Skin epidermis (tissue), 12 donors: Measurements from ENCODE around the gene SLC6A17.

Experiments used
- H3K27ac ChIP-seq, 21 experiments: fragments of 200-600 bp; sonication (generic) in 11 of 21; one replicate each; pipeline ENCODE4 v1.5.0; 2020; ENCODE audit warnings: mild to moderate bottlenecking in 3 of 21, inconsistent platforms in 2 of 21, moderate library complexity in 2 of 21
- H3K4me3 ChIP-seq, 7 experiments: fragments of 200-600 bp; sonication (generic) in 2 of 7; one replicate each; pipeline ENCODE4 v1.5.0; 2020; ENCODE audit warnings: inconsistent platforms in 2 of 7, mild to moderate bottlenecking in 2 of 7, moderate library complexity in 1 of 7

The SLC6A17 gene

DNA sequence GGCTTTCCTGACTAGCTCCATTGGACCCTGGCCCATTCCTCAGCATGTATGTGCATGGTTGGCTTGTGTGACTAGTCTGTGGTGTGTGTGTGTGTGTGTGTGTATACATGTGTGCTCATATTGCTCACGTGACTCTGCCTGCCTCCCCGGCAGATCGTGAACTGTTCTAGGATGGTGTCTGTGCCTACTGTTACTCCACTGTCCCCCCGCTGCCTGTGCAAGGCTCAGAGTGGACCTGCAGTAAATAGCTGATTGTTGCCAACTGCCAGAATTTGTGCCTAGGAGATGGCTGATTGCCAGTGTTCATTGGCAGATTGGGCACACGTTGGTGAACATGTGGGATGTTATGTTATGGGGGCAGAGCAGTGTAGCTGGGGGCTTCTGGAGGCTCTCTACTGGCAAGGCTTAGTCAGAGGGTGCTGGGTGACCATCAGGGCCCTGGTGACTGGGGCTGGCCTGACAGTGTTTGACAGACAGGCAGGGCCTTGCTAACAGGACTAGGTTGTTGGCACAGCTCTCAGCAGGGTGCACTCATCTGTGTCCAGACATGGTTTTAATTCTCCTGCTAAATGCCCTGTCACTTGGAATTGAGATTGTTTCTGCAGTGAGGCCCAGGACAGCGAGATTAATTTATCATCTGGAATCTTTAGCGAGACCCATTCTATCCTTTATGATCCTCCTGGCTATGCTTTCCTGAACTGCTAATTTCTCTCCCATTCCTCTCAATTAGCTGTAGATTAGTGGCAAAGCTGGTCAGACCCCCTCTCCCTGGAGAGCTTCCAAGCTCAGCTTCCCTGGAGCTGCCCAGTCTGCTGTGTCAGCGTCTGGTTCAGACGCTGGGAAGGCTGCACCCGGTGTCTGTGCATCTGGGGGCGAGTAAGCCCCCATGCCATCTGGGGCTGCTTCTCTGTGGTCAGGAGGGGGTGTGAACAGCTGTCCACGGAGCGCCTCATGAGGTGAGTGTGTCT, 20.8 kb downstream of the SLC6A17 start:
- Histone ChIP-seq H3K4me3 (no peak overlapping the region), H3K27ac (no peak overlapping the region)

DNA sequence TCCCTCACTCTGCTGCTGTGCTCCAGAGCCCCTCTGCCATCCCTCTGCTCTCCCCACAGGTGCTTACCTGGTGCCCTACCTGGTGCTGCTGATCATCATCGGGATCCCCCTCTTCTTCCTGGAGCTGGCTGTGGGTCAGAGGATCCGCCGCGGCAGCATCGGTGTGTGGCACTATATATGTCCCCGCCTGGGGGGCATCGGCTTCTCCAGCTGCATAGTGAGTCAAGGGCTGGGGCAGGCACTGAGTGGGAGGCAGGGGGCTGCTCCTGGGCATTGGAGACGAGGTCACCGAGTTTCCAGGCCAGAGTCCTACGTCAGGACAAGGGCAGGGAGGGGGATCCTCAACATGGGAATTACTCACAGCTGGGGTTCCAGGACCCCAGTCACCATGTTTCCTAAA, 21.7 kb downstream of the SLC6A17 start:
- H3K27ac ChIP-seq = no peak overlapping the region
- no peak overlapping the region for H3K4me3 ChIP-seq

DNA sequence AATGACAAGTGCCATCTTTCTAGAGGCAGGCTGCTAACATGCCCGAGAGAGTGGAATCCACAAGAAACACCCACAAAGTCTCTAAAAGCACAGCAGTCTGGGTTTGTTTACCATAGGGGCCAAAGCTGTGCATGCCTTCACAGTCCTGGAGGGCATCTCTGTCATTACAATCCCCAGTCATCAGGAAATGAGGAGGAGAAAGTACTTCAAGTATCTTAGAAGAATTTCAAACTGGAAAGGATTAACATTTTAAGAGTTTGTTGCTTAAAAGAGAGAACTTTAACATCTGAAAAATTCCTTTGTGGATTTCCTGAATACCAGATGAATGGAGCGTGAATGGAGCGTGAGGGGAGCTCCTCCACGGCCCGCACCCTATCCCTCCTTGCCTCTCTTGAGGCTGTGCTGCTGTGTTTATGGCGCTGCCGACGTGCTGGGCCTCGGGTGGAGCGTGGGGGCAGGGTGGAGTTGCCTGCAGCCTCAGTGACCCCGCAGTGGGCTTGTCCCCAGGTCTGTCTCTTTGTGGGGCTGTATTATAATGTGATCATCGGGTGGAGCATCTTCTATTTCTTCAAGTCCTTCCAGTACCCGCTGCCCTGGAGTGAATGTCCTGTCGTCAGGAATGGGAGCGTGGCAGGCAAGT, 23.3 kb downstream of the SLC6A17 start:
- Histone ChIP-seq H3K4me3 (no peak overlapping the region), H3K27ac (no peak overlapping the region)

DNA sequence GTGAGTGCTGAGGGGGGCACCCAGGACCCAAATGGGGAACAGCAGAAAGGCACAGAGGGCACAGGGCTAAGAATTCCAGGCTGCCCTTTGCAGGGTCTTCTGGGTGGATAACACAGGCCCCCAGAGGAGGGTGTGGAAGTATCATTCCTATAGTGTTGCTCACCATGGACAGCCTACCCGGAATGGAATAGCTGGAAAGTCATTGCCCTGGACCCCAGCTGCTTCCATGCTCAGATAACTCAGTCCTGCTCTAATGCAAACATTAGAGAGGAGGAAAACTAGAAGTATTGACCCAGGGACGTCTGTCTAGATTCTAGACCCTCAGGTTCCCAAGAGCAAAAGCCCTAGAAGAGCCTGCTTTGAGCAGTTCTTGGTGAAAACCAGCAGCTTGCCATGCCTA, 24.7 kb downstream of the SLC6A17 start:
- Histone ChIP-seq H3K4me3 (no peak overlapping the region), H3K27ac (no peak overlapping the region)

DNA sequence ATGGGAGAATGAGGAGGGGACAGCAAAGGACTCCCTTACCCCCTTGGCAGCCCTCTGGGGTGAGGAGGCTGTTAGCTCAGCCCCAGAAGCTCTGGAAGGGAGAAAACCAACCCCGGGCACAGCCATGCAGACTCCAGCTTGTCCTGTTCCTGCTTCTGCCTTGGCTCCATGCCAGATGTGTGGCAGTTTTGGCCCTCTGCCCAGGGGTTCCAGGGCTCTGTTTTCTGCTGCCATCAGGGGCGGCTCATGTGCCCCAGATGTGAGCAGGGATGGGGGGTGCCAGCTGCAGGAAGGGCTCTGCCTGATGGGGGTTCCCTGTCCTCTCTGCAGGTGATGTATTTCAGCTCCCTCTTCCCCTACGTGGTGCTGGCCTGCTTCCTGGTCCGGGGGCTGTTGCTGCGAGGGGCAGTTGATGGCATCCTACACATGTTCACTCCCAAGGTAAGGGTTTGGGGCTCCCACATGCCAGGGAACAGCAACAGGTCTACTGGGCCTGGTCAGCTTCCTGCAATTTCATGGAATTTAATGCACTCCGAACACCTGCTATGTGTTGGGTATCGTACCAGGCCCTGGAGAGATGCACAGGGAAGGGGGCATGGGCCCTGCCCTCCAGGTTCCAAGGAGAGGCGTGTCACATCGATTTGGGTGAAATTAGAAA, 26.1 kb downstream of the SLC6A17 start:
- Histone ChIP-seq H3K27ac (no peak overlapping the region), H3K4me3 (no peak overlapping the region)

DNA sequence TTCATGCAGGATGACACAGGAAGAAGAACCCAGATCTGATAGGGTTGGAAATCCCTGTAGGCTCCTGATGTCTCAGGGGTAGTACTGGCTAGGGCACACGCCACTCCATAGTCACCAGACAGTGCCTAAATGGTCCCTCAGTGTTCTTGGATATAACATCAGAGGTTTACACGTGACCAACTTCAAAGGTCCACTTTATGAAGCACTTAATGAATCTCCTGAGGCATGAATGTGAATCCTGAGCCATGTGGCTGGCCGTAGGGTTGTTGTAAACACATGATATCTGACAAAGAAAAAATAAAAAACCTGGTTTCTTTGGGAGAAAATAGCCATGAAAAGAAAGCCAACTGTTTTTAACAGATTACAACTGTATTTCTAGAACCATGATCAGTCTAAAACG, 27.5 kb downstream of the SLC6A17 start:
- H3K27ac ChIP-seq = no peak overlapping the region
- no peak overlapping the region for H3K4me3 ChIP-seq

DNA sequence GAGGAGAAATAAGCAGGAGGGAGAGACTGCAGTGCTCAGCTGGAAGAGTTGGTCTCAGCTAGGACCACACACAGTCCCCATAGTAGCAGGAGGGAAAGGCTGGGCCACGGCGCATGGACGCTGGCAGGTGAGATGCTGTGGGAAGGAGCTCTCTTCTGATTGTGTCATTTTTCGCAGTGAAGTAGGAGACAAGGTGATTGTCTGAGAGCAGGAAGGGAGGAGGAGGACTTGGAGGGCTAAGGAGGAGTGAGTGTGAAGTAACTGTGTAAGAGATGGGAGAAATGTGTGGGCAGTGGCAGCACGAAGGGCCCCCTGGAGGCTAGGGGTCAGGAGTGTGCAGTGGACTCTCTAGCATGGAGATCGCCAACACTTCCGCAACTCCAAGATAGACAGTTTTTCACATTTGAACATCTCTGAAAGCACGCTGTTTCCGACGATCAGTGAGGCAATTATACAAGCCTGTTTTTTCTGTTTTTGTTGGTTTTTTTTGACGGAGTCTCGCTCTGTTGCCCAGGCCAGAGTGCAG, 33.4 kb downstream of the SLC6A17 start:
- no peak overlapping the region for H3K27ac ChIP-seq
- no peak overlapping the region for H3K4me3 ChIP-seq

DNA sequence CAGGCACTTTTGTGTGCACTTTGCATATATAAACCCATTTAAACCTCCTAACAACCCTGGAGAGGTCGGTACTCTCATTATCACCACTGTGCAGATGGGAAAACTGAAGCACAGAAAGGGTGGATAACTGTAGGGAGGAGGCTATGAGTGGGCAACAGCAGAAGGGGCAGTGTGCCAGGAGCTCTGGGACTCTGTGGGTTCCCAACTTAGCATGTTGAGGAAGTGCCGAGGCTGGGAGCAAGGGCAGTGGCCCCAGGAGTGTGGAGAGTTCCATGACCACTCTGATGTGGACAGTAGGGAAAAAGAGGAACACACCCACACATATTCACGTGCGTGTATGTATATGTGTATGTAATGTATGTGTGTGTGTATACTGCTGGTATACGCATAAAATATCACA, 34.2 kb downstream of the SLC6A17 start:
- no peak overlapping the region for H3K27ac ChIP-seq
- no peak overlapping the region for H3K4me3 ChIP-seq

DNA sequence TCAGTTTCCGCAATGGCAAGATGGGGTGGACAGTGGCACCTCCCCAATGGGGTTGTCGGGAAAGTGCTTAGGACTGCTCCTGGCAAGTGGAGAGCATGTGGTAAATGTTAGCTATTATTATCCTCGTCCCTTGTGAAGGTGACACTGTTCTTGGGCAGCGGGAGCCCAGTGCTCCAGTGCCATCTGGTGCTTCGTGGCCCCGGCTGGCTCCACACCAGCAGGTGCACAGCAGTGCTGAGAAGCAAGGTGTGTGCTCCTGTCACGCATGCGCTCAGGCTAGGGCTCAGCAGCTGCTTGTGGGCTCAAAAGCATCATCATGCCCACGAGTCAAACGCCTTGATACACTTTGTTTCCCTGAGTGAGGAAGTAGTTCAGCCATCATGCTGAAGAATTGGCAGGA, 34.9 kb downstream of the SLC6A17 start:
- Histone ChIP-seq H3K27ac (no peak overlapping the region), H3K4me3 (no peak overlapping the region)

DNA sequence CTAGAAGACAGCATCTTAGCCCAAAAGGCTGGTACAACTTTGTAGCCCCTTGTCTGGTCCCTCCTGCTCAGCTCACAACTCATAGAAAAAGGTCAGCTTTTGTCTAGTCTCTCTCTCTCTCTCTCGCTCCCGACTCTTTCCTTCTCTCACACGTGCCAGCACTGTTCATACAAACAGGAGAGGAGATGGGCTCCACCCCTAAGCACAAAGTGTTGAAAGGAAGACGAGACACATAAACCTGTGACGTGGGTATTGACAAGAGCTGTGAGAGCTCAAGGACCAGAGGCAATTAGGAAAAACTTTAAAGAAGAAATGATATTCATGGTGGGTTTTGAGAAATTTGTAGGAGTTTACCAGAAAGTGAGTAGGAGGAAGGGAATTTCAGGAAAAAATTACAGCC, 36.3 kb downstream of the SLC6A17 start:
- H3K4me3 ChIP-seq = no peak overlapping the region
- no peak overlapping the region for H3K27ac ChIP-seq

DNA sequence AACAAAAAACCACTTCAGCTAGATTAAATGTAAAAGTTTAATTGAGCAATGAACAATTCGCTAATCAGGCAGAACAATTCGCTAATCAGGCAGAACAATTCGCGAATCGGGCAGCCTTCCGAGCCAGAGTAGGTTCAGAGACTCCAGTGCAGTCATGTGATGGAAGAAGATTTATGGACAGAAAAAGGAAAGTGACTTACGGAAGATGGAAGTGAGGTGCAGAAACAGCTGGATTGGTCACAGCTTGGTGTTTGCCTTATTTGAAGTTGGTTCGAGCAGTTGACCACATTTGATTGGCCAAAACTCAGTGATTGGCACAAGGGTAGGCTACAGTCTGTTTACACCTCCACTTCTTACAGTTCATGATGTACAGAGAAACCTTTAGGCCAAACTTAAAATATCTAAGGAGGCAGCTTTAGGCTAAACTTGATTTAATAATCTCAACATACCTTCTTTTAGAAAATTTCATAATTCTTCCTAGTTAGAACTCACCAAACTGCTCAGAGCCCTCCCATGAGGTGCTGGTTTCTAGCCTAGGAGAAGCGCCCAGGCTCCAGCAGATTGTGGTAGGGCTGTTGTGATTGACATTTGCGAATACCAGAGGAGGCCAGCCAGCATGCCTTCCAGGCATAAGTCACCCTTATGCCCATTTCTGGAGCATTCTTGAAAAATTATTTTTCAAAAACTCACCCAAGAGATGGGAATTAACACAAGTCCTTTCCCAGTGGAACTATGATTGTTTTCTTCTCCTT, 37.0 kb downstream of the SLC6A17 start:
- H3K27ac ChIP-seq = no peak overlapping the region
- no peak overlapping the region for H3K4me3 ChIP-seq

DNA sequence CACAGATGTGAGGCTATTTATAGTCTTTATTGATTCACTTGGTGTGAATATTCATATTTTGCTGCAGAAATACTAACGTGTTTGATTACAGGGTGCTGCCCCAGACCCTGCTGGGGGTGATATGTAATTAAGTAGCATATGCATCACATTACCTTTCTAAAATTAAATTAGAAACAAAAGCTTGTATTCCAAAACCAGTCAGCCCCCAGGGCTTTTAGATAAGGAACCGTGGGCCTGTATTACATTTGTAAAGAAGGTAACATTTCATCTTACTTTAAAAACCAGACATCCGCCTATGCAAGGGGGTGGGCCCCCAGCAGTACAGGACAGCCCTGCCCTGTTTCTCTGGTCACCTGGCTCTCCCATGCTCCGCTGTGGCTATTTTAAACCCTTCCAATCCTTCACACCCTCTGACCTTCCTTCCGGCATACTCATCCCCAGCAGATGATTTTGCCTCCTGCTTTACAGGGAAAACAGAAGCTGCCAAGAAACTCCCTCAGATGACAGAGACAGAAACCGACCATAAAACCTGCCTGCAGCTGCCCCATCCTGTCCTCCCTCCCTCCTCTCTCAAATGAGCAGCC, 37.8 kb downstream of the SLC6A17 start:
- no peak overlapping the region for H3K4me3 ChIP-seq
- H3K27ac ChIP-seq = peak overlapping the region in 1 of 21 experiments; percentile 3

DNA sequence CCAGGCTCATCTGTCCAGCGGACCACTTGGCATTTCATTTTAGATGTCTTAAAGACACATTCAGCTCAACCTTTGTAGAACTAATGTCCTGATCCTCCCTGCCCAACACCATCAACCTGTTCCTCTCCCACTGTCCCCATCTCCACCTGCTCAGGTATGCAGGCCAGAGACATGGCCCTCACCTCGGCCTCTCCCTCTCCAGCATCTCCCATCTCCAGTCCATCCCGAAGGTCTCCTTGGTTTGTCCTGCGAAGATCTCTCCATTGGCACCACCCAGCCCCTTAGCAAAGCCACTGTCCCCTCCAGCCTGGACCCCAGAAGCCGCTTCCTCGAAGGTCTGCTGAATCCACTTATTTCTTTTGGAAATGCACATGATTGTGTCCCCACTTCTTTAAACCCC, 38.9 kb downstream of the SLC6A17 start:
- Histone ChIP-seq H3K27ac (no peak overlapping the region), H3K4me3 (no peak overlapping the region)

DNA sequence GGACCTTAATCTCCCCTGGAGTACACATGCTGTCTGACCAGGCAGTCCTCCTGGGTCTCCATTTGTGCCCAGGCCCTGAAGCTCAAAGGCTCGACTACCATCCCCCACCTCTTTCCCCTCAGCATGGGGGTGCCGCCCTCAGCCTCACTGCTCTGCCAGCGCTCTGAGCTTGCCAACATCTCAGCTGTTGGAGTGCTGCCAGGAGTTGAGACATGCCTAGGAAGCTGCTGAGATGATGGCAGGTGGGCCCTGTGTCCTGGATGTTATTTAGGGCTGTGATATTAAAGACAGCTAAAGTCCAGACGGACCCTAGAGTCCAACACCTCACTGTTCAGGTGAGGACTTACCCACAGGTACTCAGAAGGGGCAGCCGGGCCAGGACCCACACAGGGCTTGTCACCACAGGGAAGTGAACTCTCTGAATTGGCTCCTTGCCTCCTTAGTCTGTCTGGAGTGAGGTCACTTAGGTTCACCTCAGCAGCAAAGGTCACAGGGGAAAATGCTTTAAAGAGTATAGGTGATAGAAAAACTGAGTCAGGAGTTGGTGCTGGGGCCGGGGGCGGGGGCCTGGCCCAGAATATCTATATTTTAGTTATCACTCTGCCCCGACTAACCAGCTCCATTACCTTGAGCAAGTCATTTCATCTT, 40.1 kb downstream of the SLC6A17 start:
- Histone ChIP-seq H3K27ac (no peak overlapping the region), H3K4me3 (no peak overlapping the region)

DNA sequence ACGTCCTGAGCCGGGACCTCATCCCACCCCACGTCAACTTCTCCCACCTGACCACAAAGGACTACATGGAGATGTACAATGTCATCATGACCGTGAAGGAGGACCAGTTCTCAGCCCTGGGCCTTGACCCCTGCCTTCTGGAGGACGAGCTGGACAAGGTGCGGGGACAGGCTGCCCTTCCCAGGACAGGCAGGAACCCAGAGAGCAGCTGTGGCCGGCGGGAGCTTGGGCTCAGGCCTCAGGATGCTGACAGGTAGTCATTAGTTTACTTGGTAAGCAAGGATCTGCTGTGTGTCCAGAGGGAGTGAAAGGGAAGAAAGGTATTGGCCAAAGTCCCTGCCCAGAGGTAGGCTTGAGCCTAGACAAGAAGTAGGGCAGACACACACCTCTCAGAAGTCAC, 42.2 kb downstream of the SLC6A17 start:
- no peak overlapping the region for H3K27ac ChIP-seq
- H3K4me3 ChIP-seq = no peak overlapping the region

DNA sequence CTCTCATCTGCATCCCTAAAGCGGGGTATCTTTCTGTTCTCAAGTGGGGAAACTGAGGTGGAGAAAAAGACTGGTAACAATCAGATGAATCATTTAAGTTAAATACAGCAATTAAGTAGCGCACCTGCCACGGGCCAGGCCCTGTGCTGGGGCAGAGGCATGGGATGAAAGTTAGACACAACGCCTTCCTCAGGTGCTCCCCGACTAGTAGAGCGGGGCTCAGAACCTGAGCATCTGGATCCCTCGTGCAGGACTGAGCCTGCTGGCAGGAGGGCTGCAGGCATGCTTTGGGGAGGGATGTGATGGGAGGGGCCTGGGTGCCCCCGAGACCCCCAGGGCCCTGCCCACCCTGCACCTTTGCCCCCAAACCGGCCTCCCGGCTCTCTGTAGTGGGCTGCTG, 44.9 kb downstream of the SLC6A17 start:
- no peak overlapping the region for H3K27ac ChIP-seq

DNA sequence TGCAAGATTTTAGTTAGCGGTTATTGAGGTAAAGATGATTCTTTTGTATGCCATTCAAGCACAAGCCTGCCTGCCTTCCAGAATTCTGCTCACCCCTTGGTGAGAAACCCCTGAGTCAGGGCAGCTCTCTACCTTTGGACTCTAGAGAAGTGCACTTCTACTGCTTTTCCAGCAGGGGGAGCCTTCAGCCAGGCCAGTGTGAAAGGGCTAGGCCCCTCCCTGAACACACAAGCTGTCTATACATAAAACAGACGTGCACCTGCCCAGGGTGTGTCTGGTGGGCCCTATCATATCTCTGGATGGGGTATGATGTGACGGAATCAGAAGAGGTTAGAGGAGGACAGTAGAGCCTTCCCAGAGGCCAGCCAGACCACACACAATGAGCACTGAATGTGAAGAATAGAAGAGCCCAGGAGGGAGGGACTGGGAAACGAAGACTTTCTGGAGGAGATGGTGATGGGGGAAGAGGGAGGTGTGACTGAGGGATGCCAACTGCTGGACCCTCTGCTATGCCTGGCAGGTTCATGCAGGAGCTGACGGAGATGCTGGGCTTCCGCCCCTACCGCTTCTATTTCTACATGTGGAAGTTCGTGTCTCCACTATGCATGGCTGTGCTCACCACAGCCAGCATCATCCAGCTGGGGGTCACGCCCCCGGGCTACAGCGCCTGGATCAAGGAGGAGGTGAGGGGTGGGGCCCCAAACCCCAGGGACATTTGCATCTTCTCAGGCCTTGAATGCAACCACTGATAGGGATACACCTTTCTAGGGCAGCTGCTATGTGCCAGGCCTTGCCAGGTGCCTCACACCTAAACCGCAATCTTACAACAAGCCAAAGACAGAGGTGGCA, 46.8 kb downstream of the SLC6A17 start:
- no peak overlapping the region for H3K4me3 ChIP-seq
- no peak overlapping the region for H3K27ac ChIP-seq

More for the DNA sequence above, 44.9 kb downstream of the SLC6A17 start:
- H3K4me3 ChIP-seq = no peak overlapping the region
